Endodermal cell (in vitro differentiated cells): ENCODE measurements around the gene LEPR. TPM values are rescaled to one million over a fixed set of nuclear protein-coding genes. Genes with fewer than 3 reads are reported as not detected.

Experiments
- DNase-seq: peaks from one replicate; pipeline ENCODE4 v3.0.0-alpha.2; 2017
- H3K27ac ChIP-seq: 2 replicates; pipeline ENCODE4 v1.5.1; 2013; ENCODE audit warnings: mild to moderate bottlenecking, low read depth, low read length, moderate library complexity
- H3K27me3 ChIP-seq: 2 replicates; pipeline ENCODE4 v1.6.1; 2013; ENCODE audit warnings: mild to moderate bottlenecking, low read length, moderate library complexity; ENCODE audit not compliant: insufficient read depth, control insufficient read depth, poor library complexity, severe bottlenecking
- H3K36me3 ChIP-seq: 2 replicates; pipeline ENCODE4 v1.7.0; 2013; ENCODE audit warnings: mild to moderate bottlenecking, low read length, moderate library complexity; ENCODE audit not compliant: control insufficient read depth, insufficient read depth
- H3K4me1 ChIP-seq: one replicate; pipeline ENCODE4 v1.7.0; 2013; ENCODE audit warnings: low read length; ENCODE audit not compliant: control insufficient read depth, insufficient read depth
- H3K4me3 ChIP-seq: 2 replicates; pipeline ENCODE4 v1.5.1; 2013; ENCODE audit warnings: mild to moderate bottlenecking, low read length, moderate library complexity
- H3K9ac ChIP-seq: 2 replicates; pipeline ENCODE4 v1.6.1; 2013; ENCODE audit warnings: mild to moderate bottlenecking, low read length, moderate library complexity; ENCODE audit not compliant: poor library complexity, severe bottlenecking; ENCODE audit errors: extremely low read depth
- H3K9me3 ChIP-seq: 2 replicates; pipeline ENCODE4 v1.6.1; 2013; ENCODE audit warnings: mild to moderate bottlenecking, low read length, moderate library complexity; ENCODE audit not compliant: control insufficient read depth
- H3K27ac Mint-ChIP-seq: 2 replicates; pipeline ENCODE4 v1.8.0; 2020; ENCODE audit warnings: mixed read lengths
- H3K27me3 Mint-ChIP-seq: 2 replicates; pipeline ENCODE4 v1.8.0; 2021; ENCODE audit warnings: mild to moderate bottlenecking, mixed read lengths; ENCODE audit not compliant: insufficient read depth
- H3K36me3 Mint-ChIP-seq: 2 replicates; pipeline ENCODE4 v1.8.0; 2020; ENCODE audit warnings: low read depth, mixed read lengths
- H3K4me1 Mint-ChIP-seq: 2 replicates; pipeline ENCODE4 v1.8.0; 2020; ENCODE audit warnings: mixed read lengths
- H3K4me3 Mint-ChIP-seq: 2 replicates; pipeline ENCODE4 v1.8.0; 2020; ENCODE audit warnings: mild to moderate bottlenecking, moderate library complexity, mixed read lengths
- H3K9me3 Mint-ChIP-seq: 2 replicates; pipeline ENCODE4 v1.8.0; 2020; ENCODE audit warnings: mild to moderate bottlenecking, mixed read lengths
- WGBS, 2 experiments: methylation state at CpG; one replicate each; pipeline versions ENCODE4 v1.1.5 to v1.1.7; 2013; ENCODE audit warnings: missing lambda C conversion rate in 2 of 2, mixed read lengths in 1 of 2; ENCODE audit not compliant: insufficient coverage in 1 of 2, insufficient read length in 1 of 2; 5-methylcytosine and 5-hydroxymethylcytosine counted together
- long read RNA-seq, 4 experiments: library from polyadenylated mRNA in 2 of 4; library from RNA in 1 of 4; library from capped mRNA in 1 of 4; stranded (forward) in 3 of 4; unstranded in 1 of 4; transcript quantifications; one replicate each; pipeline ENCODE4 v2.0.0, GENCODE V29; 2020 to 2021; ENCODE audit warnings: inconsistent platforms in 1 of 4
- polyA plus RNA-seq, 2 experiments: library from polyadenylated mRNA; stranded (reverse); fragments of 50-300 nt; gene quantifications; one replicate each; pipeline ENCODE4 v1.2.3, GENCODE V29; 2013
- total RNA-seq, 2 donors: library from RNA; stranded (reverse); fragmentation: NEBNext Ultra II Directional in 1 of 2; extraction: Animal tissue kit (Norgen Biotek cat#: 25700) in 1 of 2; gene quantifications; 2 replicates in 1 of 2; 3 replicates in 1 of 2; pipeline ENCODE4 v1.2.1, GENCODE V29; 2021
- TF ChIP-seq, protein P1 (sequence below): fragments of 200-600 bp; sonication (generic); conservative IDR thresholded peaks from 2 replicates; pipeline ENCODE4 v1.5.0; 2021; ENCODE audit warnings: antibody characterized with exemption, mild to moderate bottlenecking

LEPR gene
- total RNA-seq = 10 to 100 TPM in 1 of 2 donors, 1 to 10 TPM in 1; 7.2 to 11.1 TPM
- 6.2 TPM for polyA plus RNA-seq (2013, experiment 1 of 2)
- 7.4 TPM for polyA plus RNA-seq (2013, experiment 2 of 2)
- long read RNA-seq, experiment 1, partial matches to known transcripts = 2 of 7 reads
- long read RNA-seq, experiment 1, other reads (novel, unspliced or antisense) = 5 of 7 reads
- long read RNA-seq, experiment 2, full-length matches to known transcripts = 4 of 22 reads
- long read RNA-seq, experiment 2, partial matches to known transcripts = 4 of 22 reads
- long read RNA-seq, experiment 2, other reads (novel, unspliced or antisense) = 14 of 22 reads
- long read RNA-seq, experiment 3, full-length matches to known transcripts = 3 of 24 reads
- long read RNA-seq, experiment 3, partial matches to known transcripts = 6 of 24 reads
- long read RNA-seq, experiment 3, other reads (novel, unspliced or antisense) = 15 of 24 reads
- long read RNA-seq, experiment 4, partial matches to known transcripts = 0 of 5 reads
- long read RNA-seq, experiment 4, other reads (novel, unspliced or antisense) = 5 of 5 reads

DNA sequence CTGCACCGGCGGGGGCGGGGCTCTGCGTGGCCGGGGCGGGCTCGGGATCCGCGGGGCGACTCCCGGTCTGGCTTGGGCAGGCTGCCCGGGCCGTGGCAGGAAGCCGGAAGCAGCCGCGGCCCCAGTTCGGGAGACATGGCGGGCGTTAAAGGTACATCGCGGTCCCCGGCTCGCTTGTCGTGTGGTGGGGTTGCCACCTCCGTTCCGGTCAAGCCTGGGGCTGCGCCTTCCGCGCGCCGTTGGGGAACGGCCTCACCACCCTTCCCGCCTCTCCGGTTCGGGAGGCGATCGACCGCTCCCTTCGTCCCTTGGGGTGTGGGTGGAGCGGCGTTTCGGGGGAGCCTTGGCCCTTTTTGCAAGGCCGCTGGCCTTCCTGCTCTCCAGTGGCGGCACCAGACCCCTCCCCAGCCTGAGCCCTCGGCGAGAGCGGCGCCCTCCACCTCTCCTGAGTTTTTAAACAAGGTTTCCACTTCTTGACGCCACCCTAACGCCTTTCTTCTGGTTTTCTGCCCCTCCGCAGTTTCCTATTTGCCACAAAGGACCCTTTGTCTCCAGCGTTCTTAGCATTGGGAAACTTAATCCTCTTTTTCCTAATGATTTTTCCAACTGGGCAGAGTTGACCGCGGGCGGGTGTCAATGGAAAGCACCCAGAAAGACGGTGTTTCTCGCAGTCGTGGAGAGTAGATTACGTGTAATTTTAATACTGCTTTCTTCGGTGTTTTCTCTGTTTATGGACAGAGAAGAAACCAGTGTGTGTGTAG lies at the start of gene LEPR, which contains the start of gene LEPROT:
Gene LEPR, plus strand, starts transcription at position 79 of the 761 bp plus-strand sequence. CDS start 144,898 bp downstream, outside the sequence.
Gene LEPROT, plus strand, starts transcription at position 79 of the 761 bp plus-strand sequence. Its CDS starts 57 bp downstream, at position 136.
- H3K9me3 Mint-ChIP-seq = peaks cover 4% of the 10 kb centered on the region
- H3K4me1 ChIP-seq = no peaks in the 10 kb centered on the region
- H3K27ac ChIP-seq = peak within 1 kb of the TSS; percentile 95
- H3K4me1 Mint-ChIP-seq = peaks cover 22% of the 10 kb centered on the region
- peaks cover 5% of the 10 kb centered on the region for H3K9me3 ChIP-seq
- peak within 1 kb of the TSS; percentile 96 for H3K4me3 ChIP-seq
- H3K27ac Mint-ChIP-seq = peak within 1 kb of the TSS; percentile 95
- TF ChIP-seq, protein P1, sequence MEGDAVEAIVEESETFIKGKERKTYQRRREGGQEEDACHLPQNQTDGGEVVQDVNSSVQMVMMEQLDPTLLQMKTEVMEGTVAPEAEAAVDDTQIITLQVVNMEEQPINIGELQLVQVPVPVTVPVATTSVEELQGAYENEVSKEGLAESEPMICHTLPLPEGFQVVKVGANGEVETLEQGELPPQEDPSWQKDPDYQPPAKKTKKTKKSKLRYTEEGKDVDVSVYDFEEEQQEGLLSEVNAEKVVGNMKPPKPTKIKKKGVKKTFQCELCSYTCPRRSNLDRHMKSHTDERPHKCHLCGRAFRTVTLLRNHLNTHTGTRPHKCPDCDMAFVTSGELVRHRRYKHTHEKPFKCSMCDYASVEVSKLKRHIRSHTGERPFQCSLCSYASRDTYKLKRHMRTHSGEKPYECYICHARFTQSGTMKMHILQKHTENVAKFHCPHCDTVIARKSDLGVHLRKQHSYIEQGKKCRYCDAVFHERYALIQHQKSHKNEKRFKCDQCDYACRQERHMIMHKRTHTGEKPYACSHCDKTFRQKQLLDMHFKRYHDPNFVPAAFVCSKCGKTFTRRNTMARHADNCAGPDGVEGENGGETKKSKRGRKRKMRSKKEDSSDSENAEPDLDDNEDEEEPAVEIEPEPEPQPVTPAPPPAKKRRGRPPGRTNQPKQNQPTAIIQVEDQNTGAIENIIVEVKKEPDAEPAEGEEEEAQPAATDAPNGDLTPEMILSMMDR = no peak
- peaks cover 12% of the 10 kb centered on the region for H3K36me3 ChIP-seq
- peak within 1 kb of the TSS; percentile 93 for H3K9ac ChIP-seq
- 0 to 3% methylated on average over 13 to 60 of the region's 60 CpGs for WGBS, 2 experiments
- no peaks in the 10 kb centered on the region for H3K27me3 ChIP-seq
- H3K36me3 Mint-ChIP-seq = peaks cover 16% of the 10 kb centered on the region
- H3K27me3 Mint-ChIP-seq = no peaks in the 10 kb centered on the region
- no peak for DNase-seq
- no peak within 1 kb of the TSS for H3K4me3 Mint-ChIP-seq

DNA sequence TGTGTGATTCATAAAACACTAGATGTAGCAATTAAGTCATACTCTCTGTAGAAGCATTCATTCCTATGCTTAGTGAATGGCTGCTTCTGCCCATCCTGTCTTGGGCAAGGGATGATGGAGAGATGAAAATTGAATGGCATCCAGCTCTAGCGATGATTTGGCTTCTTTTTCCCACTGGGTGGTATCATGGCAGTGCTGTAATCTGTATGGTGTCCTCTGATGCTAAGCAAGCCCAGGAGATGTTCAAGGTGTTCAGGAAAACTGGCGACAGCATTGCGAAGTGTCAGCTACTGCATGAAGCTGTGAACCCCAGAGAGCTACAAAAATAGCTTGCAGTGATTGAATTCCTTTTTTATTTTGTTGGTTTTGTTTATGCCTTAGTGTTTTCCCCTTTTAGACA lies 48.9 kb upstream of the LEPR start:
- H3K4me3 Mint-ChIP-seq = no peak overlapping the region
- Histone ChIP-seq H3K4me1 (no peaks in the 10 kb centered on the region), H3K36me3 (peaks cover 4% of the 10 kb centered on the region), H3K27me3 (no peaks in the 10 kb centered on the region), H3K9ac (no peak overlapping the region), H3K4me3 (no peak overlapping the region), H3K27ac (no peak overlapping the region), H3K9me3 (no peaks in the 10 kb centered on the region)
- no peaks in the 10 kb centered on the region for H3K27me3 Mint-ChIP-seq
- no peak overlapping the region for H3K27ac Mint-ChIP-seq
- H3K36me3 Mint-ChIP-seq = no peaks in the 10 kb centered on the region
- H3K9me3 Mint-ChIP-seq = no peaks in the 10 kb centered on the region
- no peak for DNase-seq
- TF ChIP-seq, protein P1 = no peak
- no peaks in the 10 kb centered on the region for H3K4me1 Mint-ChIP-seq
- 73 to 96% methylated on average over 2 to 3 of the region's 3 CpGs for WGBS, 2 experiments

DNA sequence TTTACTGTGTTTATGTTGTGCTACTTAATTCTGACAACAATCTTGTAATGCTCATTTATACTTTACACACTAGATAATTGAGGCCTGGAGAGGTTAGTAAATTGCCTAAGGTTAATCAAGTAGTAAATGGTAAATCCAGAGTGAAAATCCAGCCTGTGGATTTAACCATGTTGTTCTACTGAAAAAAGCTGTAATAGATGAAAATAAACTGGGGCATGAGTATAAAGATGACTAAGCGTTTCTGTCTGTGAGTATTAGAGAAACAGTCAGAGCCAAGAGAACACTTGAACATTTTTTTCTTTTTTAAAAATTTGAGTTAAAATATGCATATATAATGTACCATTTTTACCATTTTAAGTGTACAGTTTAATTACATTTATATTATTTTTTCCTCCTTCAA lies 47.9 kb upstream of the LEPR start:
- H3K4me3 ChIP-seq = no peak overlapping the region
- 100% methylated on average over 1 of the region's 1 CpG; no CpG with 5 or more reads in 1 of the 2 experiments for WGBS, 2 experiments
- H3K9me3 ChIP-seq = no peaks in the 10 kb centered on the region
- DNase-seq = no peak
- Mint-ChIP-seq H3K4me3 (no peak overlapping the region), H3K27me3 (no peaks in the 10 kb centered on the region), H3K4me1 (no peaks in the 10 kb centered on the region), H3K9me3 (no peaks in the 10 kb centered on the region), H3K27ac (no peak overlapping the region), H3K36me3 (no peaks in the 10 kb centered on the region)
- no peak overlapping the region for H3K9ac ChIP-seq
- H3K4me1 ChIP-seq = no peaks in the 10 kb centered on the region
- peaks cover 4% of the 10 kb centered on the region for H3K36me3 ChIP-seq
- no peaks in the 10 kb centered on the region for H3K27me3 ChIP-seq
- TF ChIP-seq, protein P1 = no peak
- no peak overlapping the region for H3K27ac ChIP-seq
